GM12878 (cell line): Measurements from ENCODE around the gene RIMS3. TPM values are rescaled to one million over a fixed set of nuclear protein-coding genes. Genes with fewer than 3 reads are reported as not detected.

Experiments used
- CEBPB ChIP-seq, 2 experiments: fragments of 150-350 bp in 1 of 2; IDR thresholded peaks; 2 replicates each; pipeline ENCODE4 v1.6.1; 2012 to 2014; ENCODE audit warnings: low read depth in 2 of 2, low read length in 2 of 2, borderline replicate concordance in 1 of 2, inconsistent platforms in 1 of 2
- CUX1 ChIP-seq: IDR thresholded peaks from 2 replicates; pipeline ENCODE4 v1.6.1; 2012; ENCODE audit warnings: improper control_type of control experiment, low read depth, low read length; ENCODE audit not compliant: insufficient replicate concordance
- ELK1 ChIP-seq: IDR thresholded peaks from 2 replicates; pipeline ENCODE4 v1.6.1; 2012; ENCODE audit warnings: low read depth, low read length, improper control_type of control experiment
- ETV6 ChIP-seq, 2 experiments: fragments of 450-650 bp in 1 of 2; IDR thresholded peaks in 1 of 2; conservative IDR thresholded peaks in 1 of 2; 2 replicates each; pipeline ENCODE4 v1.6.1; 2014; ENCODE audit warnings: antibody characterized with exemption in 1 of 2, borderline replicate concordance in 1 of 2, low read depth in 1 of 2, mild to moderate bottlenecking in 1 of 2, moderate library complexity in 1 of 2
- FOXM1 ChIP-seq: IDR thresholded peaks from 2 replicates; pipeline ENCODE4 v1.6.1; 2012; ENCODE audit warnings: low read depth, mild to moderate bottlenecking, inconsistent platforms, low read length, moderate library complexity
- GATAD2B ChIP-seq: fragments of 450-650 bp; conservative IDR thresholded peaks from 2 replicates; pipeline ENCODE4 v1.6.1; 2017; ENCODE audit warnings: low read depth, mild to moderate bottlenecking, moderate library complexity
- RAD51 ChIP-seq: fragments of 450-650 bp; IDR thresholded peaks from 2 replicates; pipeline ENCODE4 v1.6.1; 2016; ENCODE audit warnings: moderate library complexity, mild to moderate bottlenecking, inconsistent platforms
- RUNX3 ChIP-seq: IDR thresholded peaks from 2 replicates; pipeline ENCODE4 v1.6.1; 2012; ENCODE audit warnings: low read length, inconsistent platforms
- SMC3 ChIP-seq: IDR thresholded peaks from 2 replicates; pipeline ENCODE4 v1.6.1; 2011; ENCODE audit warnings: low read length, improper control_type of control experiment, borderline replicate concordance
- USF2 ChIP-seq: IDR thresholded peaks from 2 replicates; pipeline ENCODE4 v1.6.1; 2011; ENCODE audit warnings: low read depth, low read length, improper control_type of control experiment, borderline replicate concordance
- WRNIP1 ChIP-seq: IDR thresholded peaks from 2 replicates; pipeline ENCODE4 v1.6.1; 2011; ENCODE audit warnings: low read depth, low read length, improper control_type of control experiment, borderline replicate concordance
- ZBTB4 ChIP-seq: fragments of 450-650 bp; formaldehyde crosslinking; IDR thresholded peaks from 2 replicates; pipeline ENCODE4 v1.4.0; 2022; ENCODE audit warnings: mild to moderate bottlenecking, moderate library complexity
- ZNF592 ChIP-seq: fragments of 450-650 bp; IDR thresholded peaks from 2 replicates; pipeline ENCODE4 v1.6.1; 2017; ENCODE audit warnings: mild to moderate bottlenecking, moderate library complexity
- polyA plus RNA-seq, 11 experiments: library from polyadenylated mRNA; depleted of rRNA in 4 of 11; unstranded in 6 of 11; stranded (reverse) in 5 of 11; fragments of >200 nt; fragmentation: Nextera tagmentation in 4 of 11; fragmentation: Illumina TruSeq in 1 of 11; extraction: Ambion mirVana in 4 of 11; extraction: Trizol in 1 of 11; gene quantifications; 1 replicate in 1 of 11; 2 replicates in 10 of 11; pipeline versions ENCODE4 v1.2.1 to v1.2.3, GENCODE V29; 2011 to 2016; ENCODE audit warnings: inconsistent platforms in 2 of 11, missing spikeins in 2 of 11, low read depth in 1 of 11
- total RNA-seq, 4 experiments: library from RNA; depleted of rRNA in 3 of 4; stranded (reverse); fragments of >200 nt in 3 of 4; fragmentation: Illumina TruSeq in 1 of 4; extraction: Trizol in 1 of 4; gene quantifications; 2 replicates each; pipeline versions ENCODE4 v1.2.1 to v1.2.3, GENCODE V29; 2013 to 2021

Gene RIMS3
- total and polyA plus RNA-seq, 10 of the 15 experiments (the other 5 are each of a cell fraction or from before 2014, with no cell fraction given) = 0.02 to 4.7 (median 0.39) TPM

- TF ChIP-seq GATAD2B = no peak
- TF ChIP-seq RUNX3 = peak; percentile 5
- 0 out of 2 replicates have a peak, but pooled peaks have one; percentile 70 for TF ChIP-seq WRNIP1
- TF ChIP-seq CUX1 = no peak
- no peak for TF ChIP-seq ZNF592
- TF ChIP-seq SMC3 = no peak
- TF ChIP-seq RAD51 = no peak
- no peak for TF ChIP-seq CEBPB (IDR thresholded peaks at IDR 0.05; ENCODE audit: borderline replicate concordance in 1 of 2, low read depth in 2 of 2, low read length in 2 of 2)
- no peak for TF ChIP-seq FOXM1
- TF ChIP-seq ETV6 (conservative IDR thresholded peaks at IDR 0.05 in 1 of 2, IDR thresholded peaks at IDR 0.05 in 1 of 2; ENCODE audit: borderline replicate concordance in 1 of 2, low read depth in 1 of 2) = no peak
- TF ChIP-seq USF2 = no peak
- TF ChIP-seq ZBTB4 (CRISPR knock-in tag) = no peak
- TF ChIP-seq ELK1 = 0 out of 2 replicates have a peak, but pooled peaks have one; percentile 42
These were observed 43.8 kb upstream of the RIMS3 start (continued) for GRCh38 chr1:40709100-40709801.
